Lower leg skin (tissue), 3 donors: ENCODE measurements around the gene MAGI2.

Experiments used
- POLR2A ChIP-seq, 2 donors: fragments of 450-650 bp; IDR thresholded peaks; one replicate each; pipeline ENCODE4 v1.6.1; 2016 to 2017; ENCODE audit warnings: antibody characterized with exemption in 2 of 2, mild to moderate bottlenecking in 1 of 2, moderate library complexity in 1 of 2
- TF ChIP-seq, protein P1 (sequence below), 3 donors: fragments of 450-650 bp; IDR thresholded peaks; one replicate each; pipeline ENCODE4 v1.5.1; 2016; ENCODE audit warnings: antibody characterized with exemption in 3 of 3, mild to moderate bottlenecking in 3 of 3, moderate library complexity in 2 of 3

DNA sequence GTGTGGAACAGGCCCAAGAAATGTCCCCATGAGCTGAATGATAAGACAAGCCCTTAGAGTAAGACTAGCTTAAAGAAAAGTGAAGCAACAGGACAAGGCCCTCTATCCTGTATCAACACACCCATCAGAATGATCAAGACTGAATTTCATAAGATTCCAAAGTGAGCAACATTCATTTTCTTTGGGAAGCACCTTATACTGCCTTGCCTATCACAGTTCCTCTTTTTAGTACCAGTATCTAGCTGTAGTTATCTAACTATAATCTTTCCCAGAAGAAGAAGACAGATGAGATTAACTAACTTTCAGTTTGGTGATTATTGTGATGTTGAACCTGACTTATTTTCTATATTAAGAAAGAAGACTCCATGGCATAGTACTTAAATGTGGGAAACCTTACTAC, 1263.7 kb downstream of the MAGI2 start:
- TF ChIP-seq POLR2A (IDR thresholded peaks at IDR 0.05): no peak
- TF ChIP-seq, protein P1, sequence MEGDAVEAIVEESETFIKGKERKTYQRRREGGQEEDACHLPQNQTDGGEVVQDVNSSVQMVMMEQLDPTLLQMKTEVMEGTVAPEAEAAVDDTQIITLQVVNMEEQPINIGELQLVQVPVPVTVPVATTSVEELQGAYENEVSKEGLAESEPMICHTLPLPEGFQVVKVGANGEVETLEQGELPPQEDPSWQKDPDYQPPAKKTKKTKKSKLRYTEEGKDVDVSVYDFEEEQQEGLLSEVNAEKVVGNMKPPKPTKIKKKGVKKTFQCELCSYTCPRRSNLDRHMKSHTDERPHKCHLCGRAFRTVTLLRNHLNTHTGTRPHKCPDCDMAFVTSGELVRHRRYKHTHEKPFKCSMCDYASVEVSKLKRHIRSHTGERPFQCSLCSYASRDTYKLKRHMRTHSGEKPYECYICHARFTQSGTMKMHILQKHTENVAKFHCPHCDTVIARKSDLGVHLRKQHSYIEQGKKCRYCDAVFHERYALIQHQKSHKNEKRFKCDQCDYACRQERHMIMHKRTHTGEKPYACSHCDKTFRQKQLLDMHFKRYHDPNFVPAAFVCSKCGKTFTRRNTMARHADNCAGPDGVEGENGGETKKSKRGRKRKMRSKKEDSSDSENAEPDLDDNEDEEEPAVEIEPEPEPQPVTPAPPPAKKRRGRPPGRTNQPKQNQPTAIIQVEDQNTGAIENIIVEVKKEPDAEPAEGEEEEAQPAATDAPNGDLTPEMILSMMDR (IDR thresholded peaks at IDR 0.05): no peak
